PC-3 (cell line): ENCODE data around the gene MAML2. TPM values are rescaled to one million over a fixed set of nuclear protein-coding genes. Genes with fewer than 3 reads are reported as not detected.
A peak's percentile ranks its signal among the peaks of the same experiment; 100 is the strongest.

ENCODE experiments used
- ATAC-seq: fragments of 200-7000 bp; cut with Tn5 transposase; 2 replicates; pipeline ENCODE4 v1.9.1; 2020; ENCODE audit warnings: mild to moderate bottlenecking, moderate library complexity
- BruUV-seq: library from RNA; stranded (reverse); fragments of 400-500 nt; replicated peaks from 2 replicates; lab custom pipeline; 2021; lab: Mats Ljungman, UMichigan
- CTCF ChIA-PET: fragments of 300-600 bp; sonication (Branson Sonifier 250); formaldehyde crosslinking; loops from one replicate; lab custom pipeline; 2022; ENCODE audit warnings: antibody characterized with exemption; lab: Charles Lee
- POLR2A ChIA-PET: fragments of 300-600 bp; sonication (Branson Sonifier 250); formaldehyde crosslinking; loops from one replicate; lab custom pipeline; 2022; ENCODE audit warnings: antibody characterized with exemption; ENCODE audit not compliant: unreplicated experiment; lab: Charles Lee
- DNase-seq: peaks from one replicate; pipeline ENCODE4 v3.0.0-alpha.2; 2015
- H2AFZ ChIP-seq: fragments of 300-600 bp; sonication (generic); 2 replicates; pipeline ENCODE4 v1.6.0; 2016; ENCODE audit warnings: antibody characterized with exemption, low read length
- H3F3A ChIP-seq: fragments of 300-600 bp; sonication (generic); one replicate; pipeline ENCODE4 v1.6.0; 2017; ENCODE audit warnings: antibody characterized with exemption, low read length, control low read depth, mild to moderate bottlenecking; ENCODE audit not compliant: unreplicated experiment
- H3K27ac ChIP-seq: fragments of 300-600 bp; sonication (generic); 2 replicates; pipeline ENCODE4 v1.5.1; 2016; ENCODE audit warnings: mild to moderate bottlenecking, low read length
- H3K27me3 ChIP-seq: fragments of 300-600 bp; sonication (generic); 2 replicates; pipeline ENCODE4 v1.6.1; 2016; ENCODE audit warnings: low read length, mixed read lengths
- H3K36me3 ChIP-seq: fragments of 300-600 bp; sonication (generic); 2 replicates; pipeline ENCODE4 v1.6.1; 2016; ENCODE audit warnings: low read depth, mixed run types, low read length, mixed read lengths
- H3K4me1 ChIP-seq: fragments of 300-600 bp; sonication (generic); 2 replicates; pipeline ENCODE4 v1.5.1; 2016; ENCODE audit warnings: low read length; ENCODE audit not compliant: insufficient read depth
- H3K4me2 ChIP-seq: fragments of 300-600 bp; sonication (generic); 2 replicates; pipeline ENCODE4 v1.6.0; 2016; ENCODE audit warnings: low read length
- H3K4me3 ChIP-seq: fragments of 300-600 bp; sonication (generic); 2 replicates; pipeline ENCODE4 v1.5.1; 2016; ENCODE audit warnings: mild to moderate bottlenecking, low read length, mixed read lengths
- H3K79me2 ChIP-seq: fragments of 300-600 bp; sonication (generic); 2 replicates; pipeline ENCODE4 v1.6.1; 2017; ENCODE audit warnings: low read length, mixed read lengths
- H3K9ac ChIP-seq: fragments of 300-600 bp; sonication (generic); 2 replicates; pipeline ENCODE4 v1.6.0; 2016; ENCODE audit warnings: mild to moderate bottlenecking, low read length
- H3K9me2 ChIP-seq: fragments of 300-600 bp; sonication (generic); replicated peaks from 2 replicates; pipeline ENCODE4 v1.6.1; 2016; ENCODE audit warnings: mixed run types, low read length, mixed read lengths
- H3K9me3 ChIP-seq: fragments of 300-600 bp; sonication (generic); 2 replicates; pipeline ENCODE4 v1.6.1; 2016; ENCODE audit warnings: low read length, mixed read lengths
- H4K20me1 ChIP-seq: fragments of 300-600 bp; sonication (generic); 2 replicates; pipeline ENCODE4 v1.6.1; 2016; ENCODE audit warnings: low read length, mixed read lengths
- EZH2 ChIP-seq: fragments of 300-600 bp; sonication (generic); IDR thresholded peaks from one replicate; pipeline ENCODE4 v1.6.1; 2017; ENCODE audit warnings: antibody characterized with exemption, mild to moderate bottlenecking, low read length; ENCODE audit not compliant: unreplicated experiment
- EZH2phosphoT487 ChIP-seq: fragments of 300-600 bp; sonication (generic); IDR thresholded peaks from 2 replicates; pipeline ENCODE4 v1.6.1; 2018; ENCODE audit warnings: mild to moderate bottlenecking, antibody characterized with exemption, low read length, borderline replicate concordance
- intact Hi-C: fragments of 100-400 bp; cut with micrococcal nuclease; formaldehyde crosslinking; loops from 2 replicates; pipeline ENCODE4 v1.9.0; 2023
- total RNA-seq: library from RNA; depleted of rRNA; stranded (reverse); fragments of >200 nt; gene quantifications from 2 replicates; pipeline ENCODE4 v1.2.3, GENCODE V29; 2014
- TF ChIP-seq, protein P1 (sequence below): fragments of 300-600 bp; sonication (generic); conservative IDR thresholded peaks from 2 replicates; pipeline ENCODE4 v1.5.1; 2017; ENCODE audit warnings: antibody characterized with exemption, low read depth, mild to moderate bottlenecking, low read length

The MAML2 gene
- total RNA-seq, 1 experiment from 2014 or later: 10.9 TPM

DNA sequence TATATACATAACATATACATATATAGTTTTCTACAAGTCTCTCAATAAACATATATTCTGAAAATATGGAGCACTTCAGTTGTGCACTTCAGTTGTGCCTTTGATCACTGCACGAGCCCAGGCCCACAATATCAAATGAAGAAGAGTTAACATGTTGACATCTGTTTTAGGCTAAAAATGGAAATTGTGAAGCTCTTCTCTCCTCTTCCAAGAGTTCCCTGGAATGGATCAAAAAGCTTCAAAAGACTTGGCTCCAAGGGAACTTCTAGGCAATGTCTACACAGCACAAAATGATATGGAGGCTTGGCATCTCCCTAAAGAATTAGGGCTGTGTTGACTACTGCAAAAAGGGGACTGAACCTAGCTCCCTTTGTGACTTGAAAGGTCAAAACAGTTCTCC is 36.9 kb downstream of the MAML2 start:
- BruUV-seq: no TSS peak
- DNase-seq (no peak), ATAC-seq (no peak)
- H3K36me3 ChIP-seq: no peaks in the 10 kb centered on the region
- H3K4me3 ChIP-seq: peak overlapping the region; percentile 53; the same call in 1 of the 2 replicates
- ChIA-PET CTCF (interaction anchor here (2.0 kb wide), 1 partner anchor 37 kb away, joined by 11 read pairs; the partner anchor contains the start of gene MAML2), POLR2A (interaction anchor here (0.6 kb wide), 1 partner anchor 76 kb away, joined by 4 read pairs; no protein-coding TSS in a partner anchor)
- H3F3A ChIP-seq: peaks cover 23% of the 10 kb centered on the region
- no peaks in the 10 kb centered on the region for H3K9me2 ChIP-seq
- no peaks in the 10 kb centered on the region for H3K27me3 ChIP-seq
- intact Hi-C loops: loop anchor here (2.0 kb wide), 2 partner anchors 33 to 515 kb away; partner anchors contain the start of gene CEP57
- H3K9me3 ChIP-seq: no peaks in the 10 kb centered on the region
- TF ChIP-seq, protein P1, sequence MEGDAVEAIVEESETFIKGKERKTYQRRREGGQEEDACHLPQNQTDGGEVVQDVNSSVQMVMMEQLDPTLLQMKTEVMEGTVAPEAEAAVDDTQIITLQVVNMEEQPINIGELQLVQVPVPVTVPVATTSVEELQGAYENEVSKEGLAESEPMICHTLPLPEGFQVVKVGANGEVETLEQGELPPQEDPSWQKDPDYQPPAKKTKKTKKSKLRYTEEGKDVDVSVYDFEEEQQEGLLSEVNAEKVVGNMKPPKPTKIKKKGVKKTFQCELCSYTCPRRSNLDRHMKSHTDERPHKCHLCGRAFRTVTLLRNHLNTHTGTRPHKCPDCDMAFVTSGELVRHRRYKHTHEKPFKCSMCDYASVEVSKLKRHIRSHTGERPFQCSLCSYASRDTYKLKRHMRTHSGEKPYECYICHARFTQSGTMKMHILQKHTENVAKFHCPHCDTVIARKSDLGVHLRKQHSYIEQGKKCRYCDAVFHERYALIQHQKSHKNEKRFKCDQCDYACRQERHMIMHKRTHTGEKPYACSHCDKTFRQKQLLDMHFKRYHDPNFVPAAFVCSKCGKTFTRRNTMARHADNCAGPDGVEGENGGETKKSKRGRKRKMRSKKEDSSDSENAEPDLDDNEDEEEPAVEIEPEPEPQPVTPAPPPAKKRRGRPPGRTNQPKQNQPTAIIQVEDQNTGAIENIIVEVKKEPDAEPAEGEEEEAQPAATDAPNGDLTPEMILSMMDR: no peak
- TF ChIP-seq EZH2 (no peak), EZH2phosphoT487 (no peak)
- H2AFZ ChIP-seq: no peak overlapping the region
- H3K79me2 ChIP-seq: peaks cover 68% of the 10 kb centered on the region
- H3K4me2 ChIP-seq: peak overlapping the region; percentile 86
- H3K27ac ChIP-seq: peak overlapping the region; percentile 96
- H4K20me1 ChIP-seq: no peaks in the 10 kb centered on the region
- H3K4me1 ChIP-seq: peaks cover 82% of the 10 kb centered on the region
- H3K9ac ChIP-seq: peak overlapping the region; percentile 90

DNA sequence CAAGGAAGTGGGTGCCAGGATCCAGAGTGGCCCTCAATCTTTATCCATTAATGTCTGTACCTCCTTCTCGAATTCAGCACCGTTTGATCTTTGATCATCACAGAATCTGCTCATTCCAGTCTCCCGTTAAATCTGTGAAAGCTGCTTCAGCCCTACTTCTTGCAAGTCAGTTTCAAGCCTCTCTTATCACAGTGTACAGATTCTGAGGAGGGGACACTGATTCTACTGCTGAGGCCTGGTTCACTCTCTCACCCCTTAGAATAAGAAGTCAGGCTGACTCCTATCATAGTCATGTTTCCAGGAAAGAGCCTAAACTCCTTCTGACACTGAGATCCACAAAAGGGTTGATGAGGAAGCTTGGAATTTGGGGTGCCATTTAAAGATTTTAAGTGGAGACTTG is 39.0 kb downstream of the MAML2 start:
- ChIA-PET CTCF (interaction anchor here (1.0 kb wide), 1 partner anchor 248 kb away, joined by 3 read pairs; no protein-coding TSS in a partner anchor), POLR2A (interaction anchor here (0.7 kb wide), 1 partner anchor 1237 kb away, joined by 6 read pairs; the partner anchor contains the start of gene SRSF8)
- intact Hi-C loops: loop anchor here (1.0 to 2.0 kb wide), 2 partner anchors 10 to 19 kb away; no protein-coding TSS in a partner anchor
- H2AFZ ChIP-seq: no peak overlapping the region
- peaks cover 61% of the 10 kb centered on the region for H3K4me1 ChIP-seq
- H3K9ac ChIP-seq: peak overlapping the region; percentile 6; the same call in 1 of the 2 replicates
- H3K36me3 ChIP-seq: no peaks in the 10 kb centered on the region
- H4K20me1 ChIP-seq: no peaks in the 10 kb centered on the region
- H3F3A ChIP-seq: peaks cover 23% of the 10 kb centered on the region
- H3K27ac ChIP-seq: peak overlapping the region; percentile 76
- H3K27me3 ChIP-seq: no peaks in the 10 kb centered on the region
- H3K9me3 ChIP-seq: no peaks in the 10 kb centered on the region
- ATAC-seq (no peak), DNase-seq (no peak)
- no peaks in the 10 kb centered on the region for H3K9me2 ChIP-seq
- TF ChIP-seq, protein P1: no peak
- TF ChIP-seq EZH2phosphoT487: no peak
- TF ChIP-seq EZH2: no peak
- peak overlapping the region; percentile 42 for H3K4me2 ChIP-seq
- no TSS peak for BruUV-seq
- peaks cover 57% of the 10 kb centered on the region for H3K79me2 ChIP-seq
- no peak overlapping the region for H3K4me3 ChIP-seq

DNA sequence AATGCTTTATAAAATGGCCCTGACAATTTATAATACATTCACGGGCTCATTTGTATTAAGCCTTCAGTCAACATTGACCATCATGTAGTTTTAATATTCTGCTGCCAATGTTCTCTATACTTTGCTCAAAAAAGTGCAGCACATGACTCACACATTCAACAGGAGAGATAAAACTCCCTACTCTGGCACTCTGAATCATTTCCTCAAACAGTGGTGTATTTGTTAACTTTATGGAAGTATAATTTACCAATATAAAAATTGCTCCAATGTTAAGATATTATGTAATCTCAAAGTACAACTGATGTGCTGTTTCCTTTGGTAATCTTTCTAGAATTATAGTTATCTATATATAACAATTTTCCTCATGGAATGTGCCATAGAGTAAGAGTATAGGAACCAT is 39.9 kb downstream of the MAML2 start:
- H3K4me3 ChIP-seq: 0 out of 2 replicates have a peak overlapping the region, but pooled peaks have one; percentile 4
- no peak overlapping the region for H2AFZ ChIP-seq
- intact Hi-C loops: loop anchor here (1.0 to 2.0 kb wide), 2 partner anchors 11 to 18 kb away; no protein-coding TSS in a partner anchor
- CTCF ChIA-PET: interaction anchor here (0.5 kb wide), 1 partner anchor 116 kb away, joined by 4 read pairs; no protein-coding TSS in a partner anchor
- peak overlapping the region; percentile 76 for H3K27ac ChIP-seq
- ATAC-seq: peak; percentile 54
- POLR2A ChIA-PET: interaction anchor here (0.7 kb wide), 1 partner anchor 1236 kb away, joined by 6 read pairs; the partner anchor contains the start of gene SRSF8
- TF ChIP-seq EZH2phosphoT487: no peak
- TF ChIP-seq EZH2: no peak
- TF ChIP-seq, protein P1: no peak
- H4K20me1 ChIP-seq: no peaks in the 10 kb centered on the region
- peaks cover 49% of the 10 kb centered on the region for H3K79me2 ChIP-seq
- H3K27me3 ChIP-seq: no peaks in the 10 kb centered on the region
- peak overlapping the region; percentile 68 for H3K4me2 ChIP-seq
- H3K9me2 ChIP-seq: no peaks in the 10 kb centered on the region
- no peaks in the 10 kb centered on the region for H3K36me3 ChIP-seq
- no peaks in the 10 kb centered on the region for H3K9me3 ChIP-seq
- peaks cover 52% of the 10 kb centered on the region for H3K4me1 ChIP-seq
- peak; percentile 97 for DNase-seq
- H3F3A ChIP-seq: peaks cover 15% of the 10 kb centered on the region
- peak overlapping the region; percentile 6 for H3K9ac ChIP-seq
- BruUV-seq: no TSS peak
